ENCODE measurements around the gene SLC30A2.

- TF ChIP-seq POLR2AphosphoS5 (IDR thresholded peaks at IDR 0.05; ENCODE audit: low read depth, low read length) (no peak), TAF1 (IDR thresholded peaks at IDR 0.05; ENCODE audit: borderline replicate concordance, insufficient read depth, low read length) (no peak), SIN3A (IDR thresholded peaks at IDR 0.05; ENCODE audit: borderline replicate concordance, insufficient read depth, low read length) (no peak)
- TF ChIP-seq, protein P1, sequence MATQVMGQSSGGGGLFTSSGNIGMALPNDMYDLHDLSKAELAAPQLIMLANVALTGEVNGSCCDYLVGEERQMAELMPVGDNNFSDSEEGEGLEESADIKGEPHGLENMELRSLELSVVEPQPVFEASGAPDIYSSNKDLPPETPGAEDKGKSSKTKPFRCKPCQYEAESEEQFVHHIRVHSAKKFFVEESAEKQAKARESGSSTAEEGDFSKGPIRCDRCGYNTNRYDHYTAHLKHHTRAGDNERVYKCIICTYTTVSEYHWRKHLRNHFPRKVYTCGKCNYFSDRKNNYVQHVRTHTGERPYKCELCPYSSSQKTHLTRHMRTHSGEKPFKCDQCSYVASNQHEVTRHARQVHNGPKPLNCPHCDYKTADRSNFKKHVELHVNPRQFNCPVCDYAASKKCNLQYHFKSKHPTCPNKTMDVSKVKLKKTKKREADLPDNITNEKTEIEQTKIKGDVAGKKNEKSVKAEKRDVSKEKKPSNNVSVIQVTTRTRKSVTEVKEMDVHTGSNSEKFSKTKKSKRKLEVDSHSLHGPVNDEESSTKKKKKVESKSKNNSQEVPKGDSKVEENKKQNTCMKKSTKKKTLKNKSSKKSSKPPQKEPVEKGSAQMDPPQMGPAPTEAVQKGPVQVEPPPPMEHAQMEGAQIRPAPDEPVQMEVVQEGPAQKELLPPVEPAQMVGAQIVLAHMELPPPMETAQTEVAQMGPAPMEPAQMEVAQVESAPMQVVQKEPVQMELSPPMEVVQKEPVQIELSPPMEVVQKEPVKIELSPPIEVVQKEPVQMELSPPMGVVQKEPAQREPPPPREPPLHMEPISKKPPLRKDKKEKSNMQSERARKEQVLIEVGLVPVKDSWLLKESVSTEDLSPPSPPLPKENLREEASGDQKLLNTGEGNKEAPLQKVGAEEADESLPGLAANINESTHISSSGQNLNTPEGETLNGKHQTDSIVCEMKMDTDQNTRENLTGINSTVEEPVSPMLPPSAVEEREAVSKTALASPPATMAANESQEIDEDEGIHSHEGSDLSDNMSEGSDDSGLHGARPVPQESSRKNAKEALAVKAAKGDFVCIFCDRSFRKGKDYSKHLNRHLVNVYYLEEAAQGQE (IDR thresholded peaks at IDR 0.05; ENCODE audit: insufficient read depth in 1 of 2, low read depth in 2 of 2, low read length in 2 of 2) = no peak
These were observed 11.3 kb downstream of the SLC30A2 start for GRCh38 chr1:26034504-26035202.

Data from PFSK-1 (cell line).